Esophagus (tissue), 2 donors: ENCODE measurements around the gene OR52K2. TPM values are rescaled to one million over a fixed set of nuclear protein-coding genes. Genes with fewer than 3 reads are reported as not detected.

Experiments
- H3K27ac ChIP-seq, 2 donors: one replicate each; pipeline ENCODE4 v1.5.1; 2013; ENCODE audit warnings: low read depth in 2 of 2, mild to moderate bottlenecking in 2 of 2, inconsistent platforms in 1 of 2, low read length in 1 of 2, moderate library complexity in 1 of 2
- H3K27me3 ChIP-seq, 2 donors: one replicate each; pipeline ENCODE4 v1.6.1; 2013; ENCODE audit warnings: low read length in 2 of 2, control low read depth in 1 of 2, mild to moderate bottlenecking in 1 of 2; ENCODE audit not compliant: insufficient read depth in 2 of 2, control insufficient read depth in 1 of 2
- H3K36me3 ChIP-seq, 2 donors: one replicate each; pipeline ENCODE4 v1.6.1; 2013; ENCODE audit warnings: low read length in 1 of 2; ENCODE audit not compliant: control insufficient read depth in 2 of 2, insufficient read depth in 2 of 2
- H3K4me1 ChIP-seq, 2 donors: one replicate each; pipeline ENCODE4 v1.6.1; 2013; ENCODE audit warnings: low read length in 1 of 2; ENCODE audit not compliant: control insufficient read depth in 2 of 2, insufficient read depth in 2 of 2
- H3K4me3 ChIP-seq, 2 donors: one replicate each; pipeline ENCODE4 v1.5.1; 2013; ENCODE audit warnings: low read length in 2 of 2, mild to moderate bottlenecking in 2 of 2, low read depth in 1 of 2, moderate library complexity in 1 of 2
- H3K9me3 ChIP-seq, 2 donors: one replicate each; pipeline ENCODE4 v1.6.1; 2013; ENCODE audit warnings: mild to moderate bottlenecking in 2 of 2, low read depth in 1 of 2, low read length in 1 of 2, moderate library complexity in 1 of 2; ENCODE audit not compliant: control insufficient read depth in 2 of 2, insufficient read depth in 1 of 2
- WGBS, 2 donors: extraction: QIAGEN DNeasy Blood & Tissue Kit; methylation state at CpG; one replicate each; pipeline ENCODE4 v1.1.7; 2013; 5-methylcytosine and 5-hydroxymethylcytosine counted together
- polyA plus RNA-seq, 2 donors: library from polyadenylated mRNA; stranded (reverse); fragments of 200-250 nt; gene quantifications; one replicate each; pipeline ENCODE4 v1.2.3, GENCODE V29; 2013
- donor health status: healthy with polysubstance abuse.
- donor health status: Bipolar disorder and iron deficiency.

Gene OR52K2
- polyA plus RNA-seq, 2 donors = not detected

DNA sequence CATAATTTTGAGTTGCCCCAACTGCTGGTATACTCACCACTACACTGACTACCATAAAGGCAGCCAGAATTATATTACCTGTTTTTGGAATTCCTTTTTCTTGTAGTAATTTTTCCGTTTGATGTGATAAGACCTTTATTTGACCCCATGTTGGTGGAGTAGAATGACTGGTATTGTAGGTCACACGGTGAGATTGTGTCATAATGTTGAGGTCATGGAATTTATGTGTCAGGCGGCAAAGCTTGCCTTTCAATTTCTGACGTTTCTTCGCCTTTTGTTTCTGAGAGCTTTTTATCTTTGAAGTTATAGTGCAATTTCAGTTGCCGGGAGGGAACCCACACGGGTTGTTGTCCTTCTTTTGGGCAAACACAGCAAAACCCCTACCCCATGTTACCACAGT is 46.4 kb downstream of the OR52K2 start:
- Histone ChIP-seq H3K4me3 (no peak overlapping the region), H3K9me3 (no peaks in the 10 kb centered on the region), H3K4me1 (peaks cover 0 to 3% of the 10 kb centered on the region in 2 donors), H3K36me3 (no peaks in the 10 kb centered on the region), H3K27ac (no peak overlapping the region), H3K27me3 (peaks cover 0 to 2% of the 10 kb centered on the region in 2 donors)
- WGBS, 2 donors = 43 to 45% methylated on average over 7 of the region's 7 CpGs

DNA sequence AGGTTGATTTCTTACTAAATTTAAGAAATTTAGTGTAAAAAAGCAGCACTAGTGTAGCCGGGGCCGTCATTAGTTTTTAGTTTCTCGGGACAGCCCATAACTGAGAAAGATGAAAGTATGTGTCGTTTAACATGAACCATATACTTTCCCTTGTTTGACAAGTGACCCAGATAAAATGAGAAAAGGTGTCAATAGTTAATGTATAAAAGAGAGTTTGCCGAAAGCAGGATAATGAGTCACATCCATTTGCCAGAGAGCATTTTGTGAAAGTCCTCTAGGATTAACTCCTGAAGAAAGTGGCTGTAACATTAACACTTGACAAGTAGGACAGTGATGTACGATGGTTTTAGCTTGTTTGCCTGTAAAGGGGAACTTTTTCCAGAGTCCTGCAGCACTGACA is 46.9 kb downstream of the OR52K2 start:
- 43 to 44% methylated on average over 6 of the region's 6 CpGs for WGBS, 2 donors
- no peaks in the 10 kb centered on the region for H3K36me3 ChIP-seq
- H3K4me3 ChIP-seq = no peak overlapping the region
- H3K4me1 ChIP-seq = peaks cover 0 to 3% of the 10 kb centered on the region in 2 donors
- no peak overlapping the region for H3K27ac ChIP-seq
- H3K9me3 ChIP-seq = no peaks in the 10 kb centered on the region
- H3K27me3 ChIP-seq = peaks cover 0 to 2% of the 10 kb centered on the region in 2 donors

DNA sequence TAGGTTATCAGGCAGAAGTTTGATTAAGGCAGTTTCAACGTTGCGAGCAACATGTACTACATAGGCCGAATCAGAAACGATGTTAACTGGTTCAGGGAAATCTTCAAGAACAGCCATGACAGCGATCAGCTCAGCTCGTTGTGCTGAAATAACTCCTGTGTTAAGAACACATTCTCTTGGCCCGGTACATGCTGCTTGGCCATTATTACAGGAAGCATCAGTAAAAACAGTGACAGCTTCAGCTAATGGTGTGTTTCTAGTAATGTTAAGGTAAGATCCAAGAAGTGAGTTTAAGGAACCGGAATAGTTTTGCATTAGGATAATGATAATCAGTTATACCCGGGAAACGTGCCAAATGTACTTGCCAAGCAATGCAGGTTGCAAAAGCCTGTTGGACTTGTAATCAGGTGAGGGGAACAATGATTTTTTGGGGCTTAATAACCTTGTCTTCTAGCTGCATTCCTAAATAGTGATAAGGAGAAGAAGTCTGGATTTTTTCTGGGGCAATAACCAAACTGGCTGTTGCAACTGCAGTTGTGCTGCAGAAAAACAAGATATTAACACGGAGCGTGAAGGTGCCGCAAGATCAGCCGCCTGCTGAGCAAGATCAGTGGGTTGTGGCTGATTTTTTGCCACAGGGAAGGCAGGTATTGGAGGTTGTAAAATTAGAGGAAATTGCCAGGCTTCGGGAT is 47.6 kb downstream of the OR52K2 start:
- no peaks in the 10 kb centered on the region for H3K27me3 ChIP-seq
- H3K4me3 ChIP-seq = no peak overlapping the region
- H3K27ac ChIP-seq = no peak overlapping the region
- H3K9me3 ChIP-seq = no peaks in the 10 kb centered on the region
- no peaks in the 10 kb centered on the region for H3K36me3 ChIP-seq
- 34 to 42% methylated on average over 15 of the region's 15 CpGs for WGBS, 2 donors
- H3K4me1 ChIP-seq = peaks cover 0 to 3% of the 10 kb centered on the region in 2 donors

Other genes starting within 250 kb of the OR52K2 start
- not detected for gene OR52B4, start 80.9 kb upstream of the OR52K2 start, polyA plus RNA-seq
- 10 to 100 TPM; 10.4 to 10.6 TPM for gene TRIM21, start 55.6 kb upstream of the OR52K2 start, polyA plus RNA-seq
- gene OR52K1, start 33.4 kb downstream of the OR52K2 start, polyA plus RNA-seq = not detected
- gene OR52M1, start 95.9 kb downstream of the OR52K2 start, polyA plus RNA-seq = not detected
- not detected for gene OR52I2, start 132.4 kb downstream of the OR52K2 start, polyA plus RNA-seq
- not detected for gene OR52I1, start 144.7 kb downstream of the OR52K2 start, polyA plus RNA-seq
- gene TRIM68, start 158.9 kb downstream of the OR52K2 start, polyA plus RNA-seq = 1 to 10 TPM; 3.0 to 3.7 TPM
- not detected for gene OR51D1, start 188.2 kb downstream of the OR52K2 start, polyA plus RNA-seq
- under 1 TPM; 0.04 to 0.06 TPM for gene OR51E1, start 194.7 kb downstream of the OR52K2 start, polyA plus RNA-seq
- gene OR51E2, start 248.6 kb downstream of the OR52K2 start, polyA plus RNA-seq = under 1 TPM in 1 of 2 donors, not detected in 1; 0.02 TPM